Body of pancreas (tissue), 4 donors: ENCODE data around the gene HSF2BP. TPM values are rescaled to one million over a fixed set of nuclear protein-coding genes. Genes with fewer than 3 reads are reported as not detected.

Experiments used
- ATAC-seq: fragments of 150-250 bp; one replicate; pipeline ENCODE4 v1.9.1; 2016
- DNase-seq, 4 donors: peaks; one replicate each; pipeline ENCODE4 v3.0.0-alpha.2; 2019
- H3K27ac ChIP-seq, 4 donors: fragments of 200-600 bp; sonication (generic); 1 replicate in 3 of 4; 2 replicates in 1 of 4; pipeline versions ENCODE4 v1.5.1 to v1.6.1; 2016 to 2019; ENCODE audit warnings: mild to moderate bottlenecking in 1 of 4, mixed read lengths in 1 of 4, moderate library complexity in 1 of 4
- H3K27me3 ChIP-seq, 2 donors: fragments of 200-600 bp; sonication (generic); one replicate each; pipeline ENCODE4 v1.6.0; 2016; ENCODE audit warnings: mild to moderate bottlenecking in 1 of 2
- H3K36me3 ChIP-seq, 2 donors: fragments of 200-600 bp; sonication (generic); replicated peaks in 1 of 2; 2 replicates each; pipeline ENCODE4 v1.5.1; 2016; ENCODE audit warnings: low read depth in 2 of 2; ENCODE audit not compliant: insufficient read depth in 1 of 2
- H3K4me1 ChIP-seq: fragments of 200-600 bp; sonication (generic); one replicate; pipeline ENCODE4 v1.6.0; 2016
- H3K4me3 ChIP-seq, 2 donors: fragments of 200-600 bp; sonication (generic); 1 replicate in 1 of 2; 2 replicates in 1 of 2; pipeline ENCODE4 v1.5.1; 2016 to 2019
- H3K9me3 ChIP-seq, 3 donors: fragments of 200-600 bp; sonication (generic); 1 replicate in 2 of 3; 2 replicates in 1 of 3; pipeline ENCODE4 v1.5.1; 2016
- CTCF ChIP-seq, 7 experiments: fragments of 450-650 bp in 4 of 7; fragments of 200-600 bp in 3 of 7; sonication (generic) in 3 of 7; IDR thresholded peaks; one replicate each; pipeline ENCODE4 v1.5.1; 2016 to 2019; ENCODE audit warnings: antibody characterized with exemption in 7 of 7
- POLR2A ChIP-seq, 3 donors: fragments of 450-650 bp; IDR thresholded peaks; one replicate each; pipeline ENCODE4 v1.6.1; 2016; ENCODE audit warnings: antibody characterized with exemption in 3 of 3, mild to moderate bottlenecking in 2 of 3
- WGBS, 2 donors: methylation state at CpG; one replicate each; pipeline ENCODE4 v1.1.5; 2017; 5-methylcytosine and 5-hydroxymethylcytosine counted together
- intact Hi-C: fragments of 100-400 bp; cut with DNase I; formaldehyde crosslinking; loops from one replicate; pipeline ENCODE4 v1.15.1; 2023
- total RNA-seq, 2 donors: library from RNA; depleted of rRNA; stranded (reverse); fragments of >200 nt; gene quantifications; one replicate each; pipeline ENCODE4 v1.1.0, GENCODE V29; 2016

Gene HSF2BP
- total RNA-seq, 2 donors from 2014 or later, result 3.1 to 4.3 TPM

- Histone ChIP-seq H3K4me3 (no peak overlapping the region), H3K9me3 (no peaks in the 10 kb centered on the region), H3K4me1 (no peaks in the 10 kb centered on the region), H3K27me3 (no peaks in the 10 kb centered on the region), H3K27ac (no peak overlapping the region), H3K36me3 (peaks cover 0 to 1% of the 10 kb centered on the region in 2 donors)
- no peak for TF ChIP-seq CTCF (IDR thresholded peaks at IDR 0.05)
- no peak for TF ChIP-seq POLR2A (IDR thresholded peaks at IDR 0.05)
- intact Hi-C loops, result no loop called here
- ATAC-seq (no peak), DNase-seq (no peak)
- 90 to 94% methylated on average over 17 of the region's 17 CpGs for WGBS, 2 donors
Measured at GRCh38 chr21:43696214-43696613, 36.9 kb upstream of the HSF2BP start.

GRCh38 chr21:43694437-43695079, 35.3 kb upstream of the HSF2BP start:
- ATAC-seq (no peak), DNase-seq (no peak)
- peaks cover 0 to 12% of the 10 kb centered on the region in 2 donors for H3K36me3 ChIP-seq
- intact Hi-C loops, result no loop called here
- TF ChIP-seq CTCF (IDR thresholded peaks at IDR 0.05), result no peak
- no peak for TF ChIP-seq POLR2A (IDR thresholded peaks at IDR 0.05)
- H3K9me3 ChIP-seq, result no peaks in the 10 kb centered on the region
- no peak overlapping the region for H3K4me3 ChIP-seq
- H3K27me3 ChIP-seq, result no peaks in the 10 kb centered on the region
- no peaks in the 10 kb centered on the region for H3K4me1 ChIP-seq
- H3K27ac ChIP-seq, result no peak overlapping the region
- 88 to 90% methylated on average over 15 to 27 of the region's 27 CpGs for WGBS, 2 donors

GRCh38 chr21:43693981-43694380, 34.7 kb upstream of the HSF2BP start:
- H3K4me3 ChIP-seq, result no peak overlapping the region
- no peak for ATAC-seq
- peaks cover 0 to 17% of the 10 kb centered on the region in 2 donors for H3K36me3 ChIP-seq
- H3K9me3 ChIP-seq, result no peaks in the 10 kb centered on the region
- intact Hi-C loops, result no loop called here
- no peak overlapping the region for H3K27ac ChIP-seq
- H3K27me3 ChIP-seq, result no peaks in the 10 kb centered on the region
- WGBS, 2 donors, result 92% methylated on average over 23 of the region's 23 CpGs
- no peaks in the 10 kb centered on the region for H3K4me1 ChIP-seq
- TF ChIP-seq CTCF (IDR thresholded peaks at IDR 0.05) (no peak), POLR2A (IDR thresholded peaks at IDR 0.05) (no peak)
- no peak for DNase-seq

GRCh38 chr21:43692949-43693348, 33.7 kb upstream of the HSF2BP start:
- intact Hi-C loops, result no loop called here
- no peak overlapping the region for H3K27ac ChIP-seq
- TF ChIP-seq CTCF (IDR thresholded peaks at IDR 0.05), result no peak
- no peak for TF ChIP-seq POLR2A (IDR thresholded peaks at IDR 0.05)
- DNase-seq, result no peak
- ATAC-seq, result no peak
- H3K36me3 ChIP-seq, result peaks cover 0 to 22% of the 10 kb centered on the region in 2 donors
- WGBS, 2 donors, result 84 to 93% methylated on average over 4 to 8 of the region's 8 CpGs
- no peaks in the 10 kb centered on the region for H3K27me3 ChIP-seq
- H3K4me1 ChIP-seq, result no peaks in the 10 kb centered on the region
- no peaks in the 10 kb centered on the region for H3K9me3 ChIP-seq
- no peak overlapping the region for H3K4me3 ChIP-seq

GRCh38 chr21:43691801-43692200, 32.5 kb upstream of the HSF2BP start:
- no peak for DNase-seq
- WGBS, 2 donors, result 90 to 94% methylated on average over 9 to 10 of the region's 10 CpGs
- Histone ChIP-seq H3K4me3 (no peak overlapping the region), H3K27ac (no peak overlapping the region), H3K4me1 (no peaks in the 10 kb centered on the region), H3K9me3 (no peaks in the 10 kb centered on the region), H3K36me3 (peaks cover 0 to 24% of the 10 kb centered on the region in 2 donors), H3K27me3 (no peaks in the 10 kb centered on the region)
- intact Hi-C loops, result no loop called here
- ATAC-seq, result no peak
- TF ChIP-seq CTCF (IDR thresholded peaks at IDR 0.05) (no peak), POLR2A (IDR thresholded peaks at IDR 0.05) (no peak)
